GM12878 (cell line): ENCODE data around the gene UBXN7.

Experiments used
- NFIC ChIP-seq: IDR thresholded peaks from 2 replicates; pipeline ENCODE4 v1.6.1; 2012; ENCODE audit warnings: low read depth, mild to moderate bottlenecking, inconsistent platforms, low read length, moderate library complexity
- POLR2AphosphoS5 ChIP-seq: IDR thresholded peaks from 2 replicates; pipeline ENCODE4 v1.6.1; 2011; ENCODE audit warnings: mild to moderate bottlenecking, low read length, inconsistent platforms
- SMC3 ChIP-seq: IDR thresholded peaks from 2 replicates; pipeline ENCODE4 v1.6.1; 2011; ENCODE audit warnings: low read length, improper control_type of control experiment, borderline replicate concordance
- SP1 ChIP-seq: IDR thresholded peaks from one replicate; pipeline ENCODE4 v1.6.1; 2011; ENCODE audit warnings: low read depth, low read length
- TCF7 ChIP-seq: IDR thresholded peaks from 2 replicates; pipeline ENCODE4 v1.6.1; 2014; ENCODE audit warnings: antibody characterized with exemption, borderline replicate concordance
- ZBTB33 ChIP-seq: fragments of 450-650 bp; IDR thresholded peaks from 2 replicates; pipeline ENCODE4 v1.6.1; 2017; ENCODE audit warnings: mild to moderate bottlenecking

DNA sequence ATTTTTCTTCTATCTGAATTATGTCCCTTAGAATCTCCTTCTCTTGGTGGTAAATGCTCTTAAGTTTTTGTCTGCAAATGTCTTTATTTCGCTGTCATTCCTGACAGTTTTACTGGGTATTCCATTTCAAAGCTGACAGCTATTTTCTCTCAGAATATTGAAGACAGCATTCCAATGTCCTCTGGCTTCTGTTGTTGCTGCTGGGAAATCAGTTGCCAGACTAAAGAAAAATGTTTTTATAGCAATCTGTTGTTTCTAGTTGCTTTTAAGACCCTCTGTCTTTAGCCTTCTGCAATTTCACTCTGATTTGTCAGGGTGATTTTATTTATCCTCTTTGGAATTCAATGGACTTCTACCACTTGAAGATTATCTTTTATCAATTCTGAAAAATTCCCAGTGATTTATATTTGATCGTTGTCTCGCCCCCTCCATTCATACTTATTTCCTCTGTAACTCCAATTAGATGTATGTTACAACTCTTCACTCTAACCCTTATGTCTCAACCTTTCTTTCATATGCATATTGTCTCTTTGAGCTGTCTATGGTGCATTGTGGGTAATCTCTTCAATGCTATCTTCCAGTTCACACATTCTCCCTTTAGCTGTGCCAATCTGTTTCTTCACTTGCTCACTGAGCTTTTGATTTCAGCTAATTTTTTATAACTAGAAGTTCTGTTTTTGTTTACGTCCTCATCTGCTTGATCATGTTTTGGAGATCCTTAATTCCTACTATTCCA, 23.5 kb downstream of the UBXN7 start:
- no peak for TF ChIP-seq SMC3
- no peak for TF ChIP-seq NFIC
- TF ChIP-seq POLR2AphosphoS5 = no peak
- TF ChIP-seq ZBTB33 = no peak
- TF ChIP-seq TCF7 = no peak
- TF ChIP-seq SP1 = no peak
